ENCODE results near the gene ADAMTS3. TPM values are rescaled to one million over a fixed set of nuclear protein-coding genes. Genes with fewer than 3 reads are reported as not detected.
"Not testable (repeated sequence)": the region's sequence is repeated elsewhere in the genome, so short reads cannot be mapped to it uniquely, and the experiment has no call there.

ADAMTS3 gene
- total and polyA plus RNA-seq, 2 donors: 1.5 to 6.3 TPM

DNA sequence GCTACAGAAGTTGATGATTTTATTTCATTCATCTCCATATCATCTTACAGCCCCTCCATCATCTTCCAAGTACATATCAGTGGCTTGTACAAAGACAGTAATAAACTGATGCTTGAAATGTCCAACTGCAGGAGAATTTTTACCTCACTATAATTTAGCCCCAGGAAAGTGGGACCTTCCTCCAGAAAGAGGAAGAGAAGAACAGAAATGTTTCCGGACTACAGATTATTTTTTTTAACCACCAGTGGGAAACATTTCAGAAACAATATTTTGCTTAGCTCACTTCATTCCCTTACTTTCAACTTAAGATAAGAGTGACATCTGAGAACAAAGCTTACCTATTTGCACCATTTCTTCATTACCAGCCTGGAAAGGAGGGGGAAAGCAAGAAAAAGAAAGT is 2.0 kb downstream of the ADAMTS3 start:
- WGBS: 52% methylated on average over 1 of the region's 1 CpG
- DNase-seq (ENCODE audit: extremely low spot score): no peak
- H3K4me3 ChIP-seq (ENCODE audit: low read depth, low read length): no peak overlapping the region
- H3K27ac ChIP-seq (ENCODE audit: low read depth): no peak overlapping the region
- H3K4me1 ChIP-seq (ENCODE audit: insufficient read depth): no peaks in the 10 kb centered on the region
- H3K36me3 ChIP-seq (ENCODE audit: insufficient read depth): no peaks in the 10 kb centered on the region

DNA sequence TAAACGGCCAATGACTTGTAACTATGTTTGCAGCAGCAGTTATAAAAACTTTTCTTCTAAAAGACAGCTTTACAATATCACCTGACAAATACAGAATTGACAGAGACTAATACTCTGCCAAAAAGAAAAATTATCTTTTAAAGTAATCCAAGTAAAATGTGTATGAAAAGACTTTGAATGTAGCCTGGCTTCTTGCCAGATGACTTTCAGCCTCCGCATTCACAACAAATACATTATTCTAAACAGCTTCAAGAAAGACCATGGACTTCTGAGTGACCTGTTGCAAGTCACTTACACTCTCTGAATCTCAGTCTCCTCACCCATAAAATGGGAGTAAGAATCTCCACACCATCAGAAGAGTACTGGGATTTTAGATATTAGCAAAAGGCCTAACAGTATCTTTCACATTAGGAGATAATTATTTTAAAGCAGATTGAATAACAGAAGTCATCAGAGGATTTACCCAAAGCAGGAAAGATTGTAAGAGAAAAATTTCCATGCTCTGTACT is 2.5 kb downstream of the ADAMTS3 start:
- Histone ChIP-seq H3K27ac (ENCODE audit: low read depth) (no peak overlapping the region), H3K4me3 (ENCODE audit: low read depth, low read length) (no peak overlapping the region), H3K4me1 (ENCODE audit: insufficient read depth) (no peaks in the 10 kb centered on the region), H3K36me3 (ENCODE audit: insufficient read depth) (no peaks in the 10 kb centered on the region)
- no peak for DNase-seq (ENCODE audit: extremely low spot score)
- WGBS: 70% methylated on average over 2 of the region's 2 CpGs

DNA sequence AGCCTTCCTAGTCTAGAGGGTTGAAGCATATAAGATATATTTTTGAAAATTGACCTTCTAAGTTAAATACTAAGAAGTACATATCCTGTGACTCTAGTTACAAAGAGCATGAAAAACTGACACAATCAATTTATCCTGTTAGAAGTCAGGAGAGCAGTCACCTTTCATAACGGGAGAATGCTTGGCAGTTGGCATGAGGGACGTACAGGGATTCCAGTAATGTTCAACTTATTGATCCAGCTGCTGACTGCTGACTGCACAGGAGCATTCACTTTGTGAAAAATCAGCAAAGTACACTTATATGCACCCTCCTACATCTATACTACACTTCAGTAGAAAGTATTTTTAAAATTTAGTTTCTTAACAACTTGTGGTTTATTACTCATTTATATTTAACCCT is 4.2 kb downstream of the ADAMTS3 start:
- Histone ChIP-seq H3K36me3 (ENCODE audit: insufficient read depth) (no peaks in the 10 kb centered on the region), H3K4me3 (ENCODE audit: low read depth, low read length) (no peak overlapping the region), H3K4me1 (ENCODE audit: insufficient read depth) (no peaks in the 10 kb centered on the region), H3K27ac (ENCODE audit: low read depth) (no peak overlapping the region)
- 88% methylated on average over 2 of the region's 2 CpGs for WGBS
- no peak for DNase-seq (ENCODE audit: extremely low spot score)

DNA sequence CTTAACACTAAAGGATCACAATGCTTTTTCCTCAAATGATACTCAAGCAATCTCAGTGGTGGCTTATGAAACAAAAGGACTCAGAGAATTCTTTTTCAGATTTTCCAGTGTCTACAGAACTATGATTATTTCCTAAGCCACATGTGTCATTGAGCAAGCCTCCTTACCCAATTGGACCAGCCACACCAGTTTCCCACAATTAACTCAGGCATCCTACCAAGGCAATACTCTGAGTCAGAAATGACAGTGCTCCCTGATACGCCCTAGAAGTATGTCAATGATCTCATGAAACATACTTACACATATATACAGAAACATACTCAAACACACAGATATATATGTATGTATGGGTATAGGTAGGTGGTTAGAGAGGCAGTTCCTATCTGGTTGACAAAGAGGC is 4.8 kb downstream of the ADAMTS3 start:
- 92% methylated on average over 1 of the region's 1 CpG for WGBS
- Histone ChIP-seq H3K36me3 (ENCODE audit: insufficient read depth) (no peaks in the 10 kb centered on the region), H3K4me3 (ENCODE audit: low read depth, low read length) (no peak overlapping the region), H3K4me1 (ENCODE audit: insufficient read depth) (no peaks in the 10 kb centered on the region), H3K27ac (ENCODE audit: low read depth) (no peak overlapping the region)
- DNase-seq (ENCODE audit: extremely low spot score): no peak

DNA sequence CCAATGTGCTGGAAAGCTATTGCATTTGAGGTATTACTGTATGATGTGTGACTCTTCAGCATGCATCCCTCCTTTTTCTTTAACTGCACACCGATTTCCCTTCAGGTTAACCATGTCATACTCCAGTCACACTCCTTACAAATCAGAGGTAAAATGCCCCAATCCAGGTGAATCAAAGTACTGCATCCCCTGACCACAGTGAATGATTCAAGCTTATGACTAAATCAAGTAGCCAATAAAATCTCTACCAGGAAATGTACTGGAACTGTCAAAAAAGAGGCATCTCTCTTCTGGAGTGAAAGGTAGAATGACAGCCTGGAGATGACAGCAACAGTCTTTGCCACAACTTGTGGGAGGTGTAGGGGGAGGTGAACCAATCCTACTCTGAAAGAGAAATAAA is 10.4 kb downstream of the ADAMTS3 start:
- DNase-seq (ENCODE audit: extremely low spot score): no peak
- Histone ChIP-seq H3K4me3 (ENCODE audit: low read depth, low read length) (no peak overlapping the region), H3K27ac (ENCODE audit: low read depth) (no peak overlapping the region), H3K36me3 (ENCODE audit: insufficient read depth) (no peaks in the 10 kb centered on the region), H3K4me1 (ENCODE audit: insufficient read depth) (no peaks in the 10 kb centered on the region)
- WGBS: 94% methylated on average over 1 of the region's 1 CpG

DNA sequence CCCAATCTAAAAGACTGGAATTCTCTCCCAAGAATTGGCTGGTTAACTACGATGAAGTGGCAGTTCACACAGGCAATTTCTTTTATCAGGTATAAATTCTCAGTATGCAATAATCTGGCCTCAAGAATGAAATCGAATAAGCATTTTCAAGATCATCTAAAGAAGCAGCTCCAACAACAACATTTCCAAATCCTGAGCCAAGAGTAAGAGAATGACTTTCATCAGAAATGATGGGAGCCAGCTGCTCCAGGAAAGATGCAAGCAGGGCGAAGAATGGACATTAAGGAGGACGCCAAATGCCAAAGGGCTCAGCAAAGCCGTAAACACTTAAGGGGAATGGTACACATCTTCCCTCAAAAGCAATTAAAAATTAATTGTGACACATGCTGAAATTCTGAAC is 12.0 kb downstream of the ADAMTS3 start:
- no peak overlapping the region for H3K4me3 ChIP-seq (ENCODE audit: low read depth, low read length)
- 44% methylated on average over 5 of the region's 5 CpGs for WGBS
- no peaks in the 10 kb centered on the region for H3K36me3 ChIP-seq (ENCODE audit: insufficient read depth)
- H3K27ac ChIP-seq (ENCODE audit: low read depth): no peak overlapping the region
- DNase-seq (ENCODE audit: extremely low spot score): no peak
- no peaks in the 10 kb centered on the region for H3K4me1 ChIP-seq (ENCODE audit: insufficient read depth)

DNA sequence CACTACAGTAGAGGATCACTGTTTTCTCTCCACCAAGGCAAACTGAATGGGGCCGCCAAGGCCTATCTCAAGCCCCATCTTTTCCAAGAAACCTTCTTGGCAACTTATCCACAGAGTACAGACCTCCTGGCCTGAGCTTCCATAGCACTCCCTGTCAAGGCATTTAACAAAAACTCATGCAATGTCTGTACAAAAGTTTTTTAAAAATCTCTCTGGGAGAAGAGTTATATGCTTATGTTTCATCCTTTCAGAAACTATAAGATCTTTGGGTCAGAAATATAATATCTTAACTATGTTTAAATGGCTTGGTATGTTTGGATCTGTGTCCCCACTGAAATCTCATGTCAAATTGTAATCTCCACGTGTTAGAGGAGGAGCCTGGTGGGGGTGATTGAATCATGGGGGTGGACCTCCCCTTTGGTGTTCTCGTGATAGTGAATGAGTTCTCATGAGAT is 13.6 kb downstream of the ADAMTS3 start:
- Histone ChIP-seq H3K27ac (ENCODE audit: low read depth) (no peak overlapping the region), H3K36me3 (ENCODE audit: insufficient read depth) (no peaks in the 10 kb centered on the region), H3K4me3 (ENCODE audit: low read depth, low read length) (no peak overlapping the region), H3K4me1 (ENCODE audit: insufficient read depth) (no peaks in the 10 kb centered on the region)
- no peak for DNase-seq (ENCODE audit: extremely low spot score)
- WGBS: 74% methylated on average over 3 of the region's 3 CpGs

DNA sequence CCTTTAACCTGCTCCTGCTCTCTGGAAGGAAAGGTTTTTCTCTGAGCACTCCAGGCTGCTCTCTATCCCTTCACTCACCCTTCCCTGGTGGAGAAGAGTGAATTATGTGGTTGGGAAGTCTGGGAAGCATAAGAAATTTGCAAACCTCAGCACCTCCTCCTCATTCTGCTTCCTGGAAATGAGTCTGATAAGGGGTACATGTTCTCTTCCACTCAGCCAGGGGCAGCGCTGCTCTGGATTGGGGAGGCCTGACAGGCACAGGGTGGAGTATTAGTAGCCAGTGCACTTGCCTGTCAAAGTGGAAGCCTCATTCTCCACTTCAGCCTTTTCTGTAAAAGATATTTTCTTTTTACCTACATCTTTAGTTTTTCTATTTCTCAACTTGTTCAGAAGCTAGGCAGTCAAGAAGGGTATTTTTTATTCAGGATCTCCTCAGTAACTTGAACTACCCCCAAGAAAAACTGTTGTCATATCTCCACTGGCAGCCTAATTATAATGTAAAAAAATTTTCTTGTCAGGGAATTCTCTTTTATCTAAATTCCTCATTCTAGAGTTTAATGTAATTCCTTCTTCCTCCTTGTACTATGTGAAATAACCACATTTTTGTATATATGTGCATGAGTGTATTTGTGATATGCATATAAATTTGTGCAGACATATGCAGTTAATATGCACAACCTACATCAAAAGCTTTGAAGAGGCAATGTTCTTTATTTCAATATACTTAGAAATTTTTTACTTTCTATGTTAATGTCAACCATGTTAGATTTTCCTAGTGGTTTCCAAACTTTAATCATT is 15.3 kb downstream of the ADAMTS3 start:
- WGBS: 86% methylated on average over 1 of the region's 1 CpG

DNA sequence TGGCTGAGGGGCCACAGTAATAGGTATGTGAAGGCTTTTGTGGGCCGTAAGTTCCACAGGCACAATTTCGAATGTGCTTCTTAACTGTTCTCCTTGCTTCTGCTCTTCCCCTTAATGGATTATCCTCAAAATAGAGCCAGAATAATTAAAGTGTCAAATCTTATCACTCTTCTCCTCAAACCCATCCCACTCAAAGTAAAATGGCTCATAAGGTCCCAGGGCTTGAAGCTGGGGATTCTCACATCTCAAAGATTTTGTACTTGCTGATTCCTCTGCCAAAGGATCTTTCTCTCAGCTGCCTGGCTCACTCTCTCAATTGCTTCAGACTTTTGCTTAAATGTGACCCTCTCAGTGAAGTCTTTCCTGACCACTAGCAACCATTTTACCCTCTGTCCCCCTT is 16.6 kb downstream of the ADAMTS3 start:
- DNase-seq (ENCODE audit: extremely low spot score): no peak
- Histone ChIP-seq H3K4me3 (ENCODE audit: low read depth, low read length) (no peak overlapping the region), H3K27ac (ENCODE audit: low read depth) (no peak overlapping the region), H3K4me1 (ENCODE audit: insufficient read depth) (no peaks in the 10 kb centered on the region), H3K36me3 (ENCODE audit: insufficient read depth) (no peaks in the 10 kb centered on the region)
- 86% methylated on average over 2 of the region's 2 CpGs for WGBS

More for the DNA sequence above, 15.3 kb downstream of the ADAMTS3 start:
- H3K36me3 ChIP-seq (ENCODE audit: insufficient read depth): no peaks in the 10 kb centered on the region
- H3K27ac ChIP-seq (ENCODE audit: low read depth): no peak overlapping the region
- no peaks in the 10 kb centered on the region for H3K4me1 ChIP-seq (ENCODE audit: insufficient read depth)
- H3K4me3 ChIP-seq (ENCODE audit: low read depth, low read length): no peak overlapping the region
- no peak for DNase-seq (ENCODE audit: extremely low spot score)

DNA sequence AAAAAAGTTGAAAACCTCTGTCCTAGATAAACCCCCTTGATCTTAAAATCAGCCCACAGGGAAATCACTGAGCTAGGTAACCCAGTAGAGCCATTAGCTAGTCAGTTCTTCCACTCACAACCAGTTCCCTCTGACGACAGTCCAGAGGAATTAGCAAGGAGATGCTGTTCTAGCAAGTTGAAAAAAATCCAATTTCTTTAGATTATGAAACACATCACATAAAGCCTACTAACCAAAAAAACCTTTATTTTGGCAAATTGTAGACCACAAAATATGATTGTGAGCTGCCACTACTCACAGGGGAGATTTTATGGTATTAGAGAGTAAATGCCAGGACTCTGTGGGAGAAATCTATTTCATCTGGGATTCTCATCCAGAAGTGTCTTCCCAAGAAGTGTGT is 22.6 kb downstream of the ADAMTS3 start:
- Histone ChIP-seq H3K4me3 (ENCODE audit: low read depth, low read length) (no peak overlapping the region), H3K36me3 (ENCODE audit: insufficient read depth) (no peaks in the 10 kb centered on the region), H3K4me1 (ENCODE audit: insufficient read depth) (no peaks in the 10 kb centered on the region), H3K27ac (ENCODE audit: low read depth) (no peak overlapping the region)
- WGBS: 88% methylated on average over 1 of the region's 1 CpG
- no peak for DNase-seq (ENCODE audit: extremely low spot score)

DNA sequence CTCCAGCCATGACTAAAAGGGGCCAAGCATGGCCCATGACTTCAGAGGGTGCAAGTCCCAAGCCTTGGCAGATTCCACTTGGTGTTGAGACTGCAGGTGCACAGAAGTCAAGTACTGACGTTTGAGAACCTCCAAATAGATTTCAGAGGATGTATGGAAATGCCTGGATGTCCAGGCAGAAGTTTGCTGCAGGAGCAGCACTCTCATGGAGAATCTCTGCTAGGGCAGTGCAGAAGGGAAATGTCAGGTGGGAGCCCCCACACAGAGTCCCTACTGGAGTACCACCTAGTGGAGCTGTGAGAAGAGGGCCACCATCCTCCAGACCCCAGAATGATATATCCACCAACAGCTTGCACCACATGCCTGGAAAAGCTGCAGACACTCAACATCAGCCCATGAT is 28.3 kb downstream of the ADAMTS3 start:
- not testable (repeated sequence) for H3K4me3 ChIP-seq (ENCODE audit: low read depth, low read length); H3K27ac ChIP-seq (ENCODE audit: low read depth); H3K4me1 ChIP-seq (ENCODE audit: insufficient read depth); DNase-seq (ENCODE audit: extremely low spot score); H3K36me3 ChIP-seq (ENCODE audit: insufficient read depth)
- 69% methylated on average over 1 of the region's 1 CpG for WGBS

DNA sequence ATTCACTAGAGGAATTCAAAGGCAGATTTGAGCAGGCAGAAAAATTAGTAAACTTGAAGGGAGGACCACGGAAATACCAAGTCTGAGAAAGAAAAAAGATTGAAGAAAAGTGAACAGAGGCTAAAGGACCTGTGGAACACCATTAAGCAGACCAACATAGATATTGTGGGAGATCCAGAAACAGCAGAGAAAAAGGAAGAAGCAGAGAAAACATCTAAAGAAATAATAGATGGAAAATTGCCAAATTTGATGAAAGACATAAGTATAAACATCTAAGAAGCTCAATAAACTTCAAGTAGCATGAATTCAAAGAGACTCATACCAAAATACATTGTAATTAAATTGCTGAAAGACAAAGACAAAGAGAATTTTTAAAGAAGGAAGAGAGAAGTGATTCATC is 31.0 kb downstream of the ADAMTS3 start:
- H3K36me3 ChIP-seq (ENCODE audit: insufficient read depth): no peaks in the 10 kb centered on the region
- H3K27ac ChIP-seq (ENCODE audit: low read depth): no peak overlapping the region
- no peak overlapping the region for H3K4me3 ChIP-seq (ENCODE audit: low read depth, low read length)
- no peaks in the 10 kb centered on the region for H3K4me1 ChIP-seq (ENCODE audit: insufficient read depth)
- no peak for DNase-seq (ENCODE audit: extremely low spot score)
- 83% methylated on average over 1 of the region's 1 CpG for WGBS

DNA sequence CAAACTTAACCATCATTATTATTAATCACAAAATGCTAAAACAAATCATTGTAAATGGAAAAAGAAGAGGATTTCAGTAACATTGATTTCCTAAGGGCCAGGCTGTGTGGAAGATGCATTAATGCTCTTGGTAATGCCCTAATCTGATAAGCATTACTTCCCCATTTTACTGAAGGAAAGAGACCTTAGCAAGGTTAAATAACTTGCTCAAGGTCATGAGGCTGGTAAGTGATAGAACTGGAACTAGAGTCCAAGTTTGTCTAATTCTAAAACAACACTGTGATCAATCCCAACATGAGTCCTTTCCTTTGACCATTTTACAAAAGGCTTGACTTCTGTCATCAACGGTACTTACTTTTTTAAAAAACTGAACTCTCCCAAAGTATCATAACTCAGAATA is 32.6 kb downstream of the ADAMTS3 start:
- Histone ChIP-seq H3K27ac (ENCODE audit: low read depth) (no peak overlapping the region), H3K4me3 (ENCODE audit: low read depth, low read length) (no peak overlapping the region), H3K36me3 (ENCODE audit: insufficient read depth) (no peaks in the 10 kb centered on the region), H3K4me1 (ENCODE audit: insufficient read depth) (no peaks in the 10 kb centered on the region)
- WGBS: 96% methylated on average over 1 of the region's 1 CpG
- DNase-seq (ENCODE audit: extremely low spot score): no peak

DNA sequence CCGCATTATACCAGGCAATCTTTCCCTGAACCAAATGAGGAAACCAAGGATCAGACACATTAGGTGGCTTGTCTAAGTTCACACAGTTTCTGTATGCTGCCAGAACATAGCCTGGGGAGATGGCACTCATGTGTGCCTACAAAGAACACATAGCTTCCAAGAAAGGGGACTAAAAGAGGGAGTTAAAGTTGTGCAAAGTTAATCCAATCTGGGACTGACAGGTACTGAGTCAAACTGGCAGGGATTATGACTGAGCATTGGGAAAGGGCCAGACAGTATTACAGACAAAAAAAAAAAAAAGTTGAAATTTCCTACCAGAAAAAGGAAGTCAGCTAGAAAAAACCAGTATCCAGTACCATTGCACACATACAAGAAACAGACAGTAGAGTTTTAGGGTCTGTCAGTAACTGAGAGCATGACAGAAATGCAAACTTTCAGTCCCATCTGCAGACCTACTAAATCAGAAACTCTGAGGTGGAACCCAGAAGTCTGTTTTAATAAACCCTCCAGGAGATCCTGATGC is 37.2 kb downstream of the ADAMTS3 start:
- DNase-seq (ENCODE audit: extremely low spot score): no peak
- Histone ChIP-seq H3K4me3 (ENCODE audit: low read depth, low read length) (no peak overlapping the region), H3K36me3 (ENCODE audit: insufficient read depth) (no peaks in the 10 kb centered on the region), H3K27ac (ENCODE audit: low read depth) (no peak overlapping the region), H3K4me1 (ENCODE audit: insufficient read depth) (no peaks in the 10 kb centered on the region)
- WGBS: 98% methylated on average over 1 of the region's 1 CpG
